ENCODE results near the gene PI3. TPM values are rescaled to one million over a fixed set of nuclear protein-coding genes. Genes with fewer than 3 reads are reported as not detected.

PI3 gene
- total RNA-seq, 1 experiment from 2014 or later, result not detected

DNA sequence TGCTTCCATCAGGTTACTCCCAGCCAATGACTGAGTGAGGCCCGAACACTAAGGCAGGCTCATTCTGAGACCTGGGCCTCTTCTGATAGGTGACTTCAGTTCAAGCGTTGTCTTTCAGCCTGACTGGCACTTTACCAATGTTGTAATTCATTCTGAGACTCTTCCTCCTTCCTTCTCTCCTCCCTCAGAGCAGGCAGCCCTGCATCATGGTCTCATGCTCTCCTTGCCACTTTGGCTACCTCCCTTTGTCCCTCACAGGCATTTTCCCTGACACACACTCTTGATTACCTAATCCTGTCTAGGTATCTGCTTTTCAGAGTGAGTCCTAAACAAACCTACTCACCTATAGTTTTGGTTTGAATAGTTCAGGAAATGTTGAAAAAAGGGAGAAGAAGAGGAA is 37.8 kb upstream of the PI3 start (continued):
- no peak for TF ChIP-seq EZH2phosphoT487 (IDR thresholded peaks at IDR 0.05; ENCODE audit: borderline replicate concordance)
- no peak for TF ChIP-seq CBX3 (IDR thresholded peaks at IDR 0.05; ENCODE audit: low read depth)
- TF ChIP-seq POLR2A (IDR thresholded peaks at IDR 0.05; ENCODE audit: borderline replicate concordance, extremely low read depth, insufficient read depth, insufficient read length), result no peak
- TF ChIP-seq SIN3A (IDR thresholded peaks at IDR 0.05; ENCODE audit: low read depth), result no peak

DNA sequence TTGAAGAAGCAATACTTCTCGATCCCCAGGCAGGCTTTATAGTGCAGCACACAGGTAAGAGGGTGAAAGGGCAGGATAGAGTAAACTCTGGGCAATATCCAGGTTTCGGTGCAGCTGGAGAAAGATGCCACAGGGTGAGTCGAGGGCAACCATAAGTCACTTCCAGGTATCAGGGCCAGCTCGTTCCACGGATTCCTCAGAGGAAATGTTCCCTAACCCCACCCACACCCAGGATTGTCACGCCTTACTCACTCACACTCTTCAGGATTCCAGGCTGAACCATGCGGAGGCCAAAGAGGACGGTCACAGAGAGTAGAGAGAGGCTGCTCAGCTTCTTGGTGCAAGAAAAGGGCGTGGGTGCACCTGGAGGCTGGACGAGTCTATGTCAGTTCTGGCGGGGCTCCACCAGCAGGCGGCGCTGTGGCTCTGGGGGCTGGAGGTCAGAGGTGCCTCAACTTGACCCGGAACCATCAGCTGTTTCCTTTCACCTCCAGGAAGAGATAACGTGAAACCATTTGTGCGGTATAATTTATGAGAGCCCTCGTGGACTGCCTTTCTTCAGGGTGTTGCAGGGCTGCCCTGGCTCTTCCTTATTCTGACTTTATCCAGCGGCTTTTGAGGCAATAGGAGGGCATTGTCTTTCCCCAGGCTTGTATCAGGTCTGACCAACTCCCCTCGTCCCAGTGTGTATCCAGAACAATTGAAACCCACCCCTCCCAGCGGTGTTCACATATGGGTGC is 36.0 kb upstream of the PI3 start:
- POLR2A ChIA-PET, result interaction anchor here (0.7 to 1.6 kb wide), 3 partner anchors 20 to 91 kb away, joined by 3 to 4 read pairs (median 3); no protein-coding TSS in a partner anchor
- DNase-seq (ENCODE audit: low read depth, low spot score), result peak; percentile 21

More for the DNA sequence above, 36.0 kb upstream of the PI3 start:
- Histone ChIP-seq H3K27ac (ENCODE audit: low read depth, low read length) (no peak overlapping the region), H3K9me2 (ENCODE audit: insufficient read depth) (no peaks in the 10 kb centered on the region), H3K9me3 (ENCODE audit: control insufficient read depth in 1 of 2, insufficient read depth in 1 of 2, low read depth in 1 of 2, low read length in 2 of 2) (no peaks in the 10 kb centered on the region), H3K4me3 (replicated peaks in 1 of 2; ENCODE audit: low read depth in 1 of 2, low read length in 2 of 2) (no peak overlapping the region), H3K9ac (ENCODE audit: low read length) (no peak overlapping the region), H4K20me1 (ENCODE audit: insufficient read depth) (no peaks in the 10 kb centered on the region), H2AFZ (ENCODE audit: low read depth, low read length, poor library complexity, severe bottlenecking) (peak overlapping the region; percentile 79), H3K36me3 (ENCODE audit: control insufficient read depth in 1 of 2, insufficient read depth in 2 of 2, low read length in 2 of 2) (no peaks in the 10 kb centered on the region), H3K79me2 (ENCODE audit: insufficient read depth, low read length) (no peaks in the 10 kb centered on the region), H3K4me2 (ENCODE audit: low read length) (peak overlapping the region; percentile 28), H3K4me1 (ENCODE audit: control insufficient read depth in 1 of 2, insufficient read depth in 2 of 2, low read length in 2 of 2) (peaks cover 0 to 7% of the 10 kb centered on the region in 2 experiments; a peak in 2 of 4 replicates), H3K27me3 (ENCODE audit: insufficient read depth, low read length) (no peaks in the 10 kb centered on the region)
- no TSS peak for BruUV-seq (replicated peaks)
- ChIA-PET CTCF (interaction anchor here (0.6 to 2.4 kb wide), 24 partner anchors 9 to 173 kb away, joined by 3 to 30 read pairs (median 4); partner anchors contain the start of genes SLPI and WFDC12), RAD21 (ENCODE audit: low non-redundant PET in 1 of 2, low total read pairs in 2 of 2, uncharacterized antibody in 2 of 2, unreplicated experiment in 2 of 2) (interaction anchor here (0.8 to 1.6 kb wide), 5 partner anchors 91 to 152 kb away, joined by 3 to 9 read pairs (median 4); no protein-coding TSS in a partner anchor)
- peak; percentile 99 for ATAC-seq
- TF ChIP-seq CTCF (IDR thresholded peaks at IDR 0.05 in 2 of 3, conservative IDR thresholded peaks at IDR 0.05 in 1 of 3; ENCODE audit: borderline replicate concordance in 1 of 3, insufficient read depth in 1 of 3, low read depth in 2 of 3, low read length in 2 of 3) (peak; percentile 80 to 97 (median 95)), ZFX (IDR thresholded peaks at IDR 0.05) (no peak), ZNF274 (IDR thresholded peaks at IDR 0.05; ENCODE audit: low read depth, low read length) (no peak), ATF3 (IDR thresholded peaks at IDR 0.05) (no peak), JUND (IDR thresholded peaks at IDR 0.05) (no peak), MAX (IDR thresholded peaks at IDR 0.05) (no peak), EGR1 (IDR thresholded peaks at IDR 0.05; ENCODE audit: low read depth) (0 out of 2 replicates have a peak, but pooled peaks have one; percentile 19), EZH2phosphoT487 (IDR thresholded peaks at IDR 0.05; ENCODE audit: borderline replicate concordance) (no peak), RAD21 (IDR thresholded peaks at IDR 0.05; ENCODE audit: low read depth) (peak; percentile 75), ELF1 (IDR thresholded peaks at IDR 0.05; ENCODE audit: borderline replicate concordance, low read depth) (no peak), FOSL1 (IDR thresholded peaks at IDR 0.05; ENCODE audit: low read depth) (no peak), POLR2AphosphoS5 (IDR thresholded peaks at IDR 0.05; ENCODE audit: low read depth, low read length) (no peak), EZH2 (IDR thresholded peaks at IDR 0.05) (no peak), SIN3A (IDR thresholded peaks at IDR 0.05; ENCODE audit: low read depth) (no peak), CBX3 (IDR thresholded peaks at IDR 0.05; ENCODE audit: low read depth) (no peak; the same call in 1 of the 2 replicates), TCF7L2 (IDR thresholded peaks at IDR 0.05; ENCODE audit: borderline replicate concordance, extremely low read depth, insufficient read depth, insufficient read length) (no peak), CEBPB (IDR thresholded peaks at IDR 0.05; ENCODE audit: low read depth) (no peak), YY1 (IDR thresholded peaks at IDR 0.05; ENCODE audit: extremely low read depth, insufficient replicate concordance, low read depth, low read length) (no peak), POLR2A (IDR thresholded peaks at IDR 0.05; ENCODE audit: borderline replicate concordance, extremely low read depth, insufficient read depth, insufficient read length) (peak; percentile 31)
- intact Hi-C loops (cut with micrococcal nuclease), result loop anchor here (2.0 to 5.0 kb wide), 2 partner anchors 89 to 152 kb away; no protein-coding TSS in a partner anchor
